ENCODE results near the gene MMP23B.
A peak's percentile ranks its signal among the peaks of the same experiment; 100 is the strongest.

MMP23B gene

DNA sequence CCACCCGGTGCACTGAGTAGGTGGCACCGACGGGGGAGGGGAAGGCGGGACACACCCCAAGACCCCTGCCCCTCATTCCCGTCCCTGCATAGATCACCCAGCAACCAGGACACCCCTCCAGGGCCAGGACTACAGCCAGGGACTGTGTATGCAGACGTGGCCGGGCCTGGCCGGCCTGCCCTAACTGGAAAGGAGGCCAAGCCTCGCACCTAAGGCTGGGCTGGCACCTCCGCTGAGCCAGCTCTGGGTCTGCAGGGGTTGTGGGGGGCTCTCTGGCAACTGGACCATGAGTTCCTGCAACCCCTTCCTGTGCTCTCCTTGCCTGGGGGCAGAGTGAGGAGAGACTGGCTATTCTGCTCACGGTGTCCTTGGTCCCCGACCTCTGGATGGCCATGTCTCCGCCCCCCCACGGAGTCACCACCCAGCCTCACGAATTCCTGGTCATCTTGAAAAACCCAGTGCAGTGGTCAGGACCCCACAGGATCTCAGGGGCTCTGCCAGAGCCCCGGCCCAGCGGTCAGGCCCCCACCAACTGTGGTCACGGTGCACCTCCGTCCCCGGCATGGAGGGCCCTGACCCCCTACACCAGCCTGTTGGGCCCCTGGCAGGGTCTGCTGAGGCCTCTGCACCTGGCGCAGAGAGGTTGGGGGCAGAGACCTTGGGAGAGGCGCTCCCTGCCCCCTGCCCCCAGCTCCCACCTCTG lies 31.0 kb upstream of the MMP23B start:
- TF ChIP-seq ZNF274 (IDR thresholded peaks at IDR 0.05; ENCODE audit: low read depth, low read length) = no peak
- TF ChIP-seq YY1 (IDR thresholded peaks at IDR 0.05; ENCODE audit: insufficient read depth, insufficient read length) = no peak
- TF ChIP-seq SUZ12 (IDR thresholded peaks at IDR 0.05; ENCODE audit: extremely low read depth, insufficient read depth, insufficient read length) = no peak
- DNase-seq (ENCODE audit: low read depth, low spot score) = no peak
- Histone ChIP-seq H3K9me3 (ENCODE audit: insufficient read depth, low read length) (no peaks in the 10 kb centered on the region), H3K9ac (ENCODE audit: insufficient read length, low read depth) (peak overlapping the region; percentile 61), H3K4me1 (ENCODE audit: insufficient read depth, insufficient read length) (peaks cover 26% of the 10 kb centered on the region), H3K4me3 (ENCODE audit: insufficient read length, low read depth) (peak overlapping the region; percentile 2), H3K27me3 (ENCODE audit: insufficient read depth, insufficient read length) (peaks cover 20% of the 10 kb centered on the region), H3K36me3 (ENCODE audit: insufficient read depth, insufficient read length, low read length) (no peaks in the 10 kb centered on the region)

GRCh38 chr1:1601564-1602303 lies 30.2 kb upstream of the MMP23B start:
- peaks cover 16% of the 10 kb centered on the region for H3K27me3 ChIP-seq (ENCODE audit: insufficient read depth, insufficient read length)
- H3K4me1 ChIP-seq (ENCODE audit: insufficient read depth, insufficient read length) = peaks cover 26% of the 10 kb centered on the region
- H3K9me3 ChIP-seq (ENCODE audit: insufficient read depth, low read length) = no peaks in the 10 kb centered on the region
- H3K9ac ChIP-seq (ENCODE audit: insufficient read length, low read depth) = no peak overlapping the region
- TF ChIP-seq SUZ12 (IDR thresholded peaks at IDR 0.05; ENCODE audit: extremely low read depth, insufficient read depth, insufficient read length) = no peak
- TF ChIP-seq ZNF274 (IDR thresholded peaks at IDR 0.05; ENCODE audit: low read depth, low read length) = no peak
- no peak for TF ChIP-seq YY1 (IDR thresholded peaks at IDR 0.05; ENCODE audit: insufficient read depth, insufficient read length)
- H3K4me3 ChIP-seq (ENCODE audit: insufficient read length, low read depth) = no peak overlapping the region
- no peaks in the 10 kb centered on the region for H3K36me3 ChIP-seq (ENCODE audit: insufficient read depth, insufficient read length, low read length)
- no peak for DNase-seq (ENCODE audit: low read depth, low spot score)

GRCh38 chr1:1602304-1602967 lies 29.5 kb upstream of the MMP23B start:
- Histone ChIP-seq H3K4me1 (ENCODE audit: insufficient read depth, insufficient read length) (peaks cover 24% of the 10 kb centered on the region), H3K9me3 (ENCODE audit: insufficient read depth, low read length) (no peaks in the 10 kb centered on the region), H3K36me3 (ENCODE audit: insufficient read depth, insufficient read length, low read length) (no peaks in the 10 kb centered on the region), H3K27me3 (ENCODE audit: insufficient read depth, insufficient read length) (peaks cover 16% of the 10 kb centered on the region), H3K4me3 (ENCODE audit: insufficient read length, low read depth) (no peak overlapping the region), H3K9ac (ENCODE audit: insufficient read length, low read depth) (no peak overlapping the region)
- no peak for DNase-seq (ENCODE audit: low read depth, low spot score)
- no peak for TF ChIP-seq SUZ12 (IDR thresholded peaks at IDR 0.05; ENCODE audit: extremely low read depth, insufficient read depth, insufficient read length)
- TF ChIP-seq YY1 (IDR thresholded peaks at IDR 0.05; ENCODE audit: insufficient read depth, insufficient read length) = no peak
- no peak for TF ChIP-seq ZNF274 (IDR thresholded peaks at IDR 0.05; ENCODE audit: low read depth, low read length)

- H3K9me3 ChIP-seq (ENCODE audit: insufficient read depth, low read length) = no peaks in the 10 kb centered on the region
- no peak overlapping the region for H3K4me3 ChIP-seq (ENCODE audit: insufficient read length, low read depth)
- peaks cover 16% of the 10 kb centered on the region for H3K27me3 ChIP-seq (ENCODE audit: insufficient read depth, insufficient read length)
- H3K9ac ChIP-seq (ENCODE audit: insufficient read length, low read depth) = no peak overlapping the region
- TF ChIP-seq SUZ12 (IDR thresholded peaks at IDR 0.05; ENCODE audit: extremely low read depth, insufficient read depth, insufficient read length) (no peak), YY1 (IDR thresholded peaks at IDR 0.05; ENCODE audit: insufficient read depth, insufficient read length) (no peak), ZNF274 (IDR thresholded peaks at IDR 0.05; ENCODE audit: low read depth, low read length) (no peak)
- H3K36me3 ChIP-seq (ENCODE audit: insufficient read depth, insufficient read length, low read length) = no peaks in the 10 kb centered on the region
- DNase-seq (ENCODE audit: low read depth, low spot score) = no peak
- H3K4me1 ChIP-seq (ENCODE audit: insufficient read depth, insufficient read length) = peaks cover 18% of the 10 kb centered on the region
Observed at GRCh38 chr1:1602968-1603506, 28.9 kb upstream of the MMP23B start.

- no peak for DNase-seq (ENCODE audit: low read depth, low spot score)
- Histone ChIP-seq H3K9ac (ENCODE audit: insufficient read length, low read depth) (no peak overlapping the region), H3K4me1 (ENCODE audit: insufficient read depth, insufficient read length) (peaks cover 12% of the 10 kb centered on the region), H3K36me3 (ENCODE audit: insufficient read depth, insufficient read length, low read length) (no peaks in the 10 kb centered on the region), H3K27me3 (ENCODE audit: insufficient read depth, insufficient read length) (peaks cover 16% of the 10 kb centered on the region), H3K4me3 (ENCODE audit: insufficient read length, low read depth) (no peak overlapping the region), H3K9me3 (ENCODE audit: insufficient read depth, low read length) (no peaks in the 10 kb centered on the region)
- no peak for TF ChIP-seq YY1 (IDR thresholded peaks at IDR 0.05; ENCODE audit: insufficient read depth, insufficient read length)
- TF ChIP-seq ZNF274 (IDR thresholded peaks at IDR 0.05; ENCODE audit: low read depth, low read length) = no peak
- no peak for TF ChIP-seq SUZ12 (IDR thresholded peaks at IDR 0.05; ENCODE audit: extremely low read depth, insufficient read depth, insufficient read length)
Observed at GRCh38 chr1:1603671-1604373, 28.2 kb upstream of the MMP23B start.

- no peak for TF ChIP-seq SUZ12 (IDR thresholded peaks at IDR 0.05; ENCODE audit: extremely low read depth, insufficient read depth, insufficient read length)
- TF ChIP-seq ZNF274 (IDR thresholded peaks at IDR 0.05; ENCODE audit: low read depth, low read length) = no peak
- no peak for TF ChIP-seq YY1 (IDR thresholded peaks at IDR 0.05; ENCODE audit: insufficient read depth, insufficient read length)
Observed at GRCh38 chr1:1604374-1605033, 27.5 kb upstream of the MMP23B start.

More at GRCh38 chr1:1604374-1605033, 27.5 kb upstream of the MMP23B start:
- no peak for DNase-seq (ENCODE audit: low read depth, low spot score)
- no peak overlapping the region for H3K4me3 ChIP-seq (ENCODE audit: insufficient read length, low read depth)
- peaks cover 16% of the 10 kb centered on the region for H3K27me3 ChIP-seq (ENCODE audit: insufficient read depth, insufficient read length)
- no peak overlapping the region for H3K9ac ChIP-seq (ENCODE audit: insufficient read length, low read depth)
- H3K4me1 ChIP-seq (ENCODE audit: insufficient read depth, insufficient read length) = peaks cover 8% of the 10 kb centered on the region
- H3K9me3 ChIP-seq (ENCODE audit: insufficient read depth, low read length) = no peaks in the 10 kb centered on the region
- H3K36me3 ChIP-seq (ENCODE audit: insufficient read depth, insufficient read length, low read length) = no peaks in the 10 kb centered on the region
